GM18858 (cell line): ENCODE measurements around the gene MED22.
"Not testable (repeated sequence)": the region's sequence is repeated elsewhere in the genome, so short reads cannot be mapped to it uniquely, and the experiment has no call there.

ENCODE experiments used
- ATAC-seq: cut with Tn5 transposase; IDR thresholded peaks from one replicate; pipeline ENCODE4 v1.9.1; 2021; ENCODE audit not compliant: unreplicated experiment

MED22 gene

DNA sequence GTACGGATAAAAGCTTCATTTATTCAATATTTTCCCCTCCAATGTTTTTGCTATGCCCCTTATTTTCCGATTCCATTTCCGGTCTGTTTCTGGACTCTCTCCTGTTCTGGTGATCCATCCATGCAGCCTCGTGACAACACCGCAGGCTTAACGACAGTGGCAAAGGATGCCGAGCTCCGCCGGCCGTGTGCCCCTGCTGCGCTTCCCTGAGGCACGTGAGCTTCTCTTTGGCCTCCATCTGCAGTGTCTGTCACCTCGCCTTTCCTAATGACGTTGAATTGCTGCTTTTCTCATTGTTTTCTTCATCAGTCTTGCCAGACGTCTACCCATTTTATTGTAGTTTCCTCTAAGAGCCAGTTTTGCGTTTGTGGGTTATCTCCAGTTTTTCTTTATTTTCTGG lies 40.6 kb downstream of the MED22 start:
- no peak for ATAC-seq

DNA sequence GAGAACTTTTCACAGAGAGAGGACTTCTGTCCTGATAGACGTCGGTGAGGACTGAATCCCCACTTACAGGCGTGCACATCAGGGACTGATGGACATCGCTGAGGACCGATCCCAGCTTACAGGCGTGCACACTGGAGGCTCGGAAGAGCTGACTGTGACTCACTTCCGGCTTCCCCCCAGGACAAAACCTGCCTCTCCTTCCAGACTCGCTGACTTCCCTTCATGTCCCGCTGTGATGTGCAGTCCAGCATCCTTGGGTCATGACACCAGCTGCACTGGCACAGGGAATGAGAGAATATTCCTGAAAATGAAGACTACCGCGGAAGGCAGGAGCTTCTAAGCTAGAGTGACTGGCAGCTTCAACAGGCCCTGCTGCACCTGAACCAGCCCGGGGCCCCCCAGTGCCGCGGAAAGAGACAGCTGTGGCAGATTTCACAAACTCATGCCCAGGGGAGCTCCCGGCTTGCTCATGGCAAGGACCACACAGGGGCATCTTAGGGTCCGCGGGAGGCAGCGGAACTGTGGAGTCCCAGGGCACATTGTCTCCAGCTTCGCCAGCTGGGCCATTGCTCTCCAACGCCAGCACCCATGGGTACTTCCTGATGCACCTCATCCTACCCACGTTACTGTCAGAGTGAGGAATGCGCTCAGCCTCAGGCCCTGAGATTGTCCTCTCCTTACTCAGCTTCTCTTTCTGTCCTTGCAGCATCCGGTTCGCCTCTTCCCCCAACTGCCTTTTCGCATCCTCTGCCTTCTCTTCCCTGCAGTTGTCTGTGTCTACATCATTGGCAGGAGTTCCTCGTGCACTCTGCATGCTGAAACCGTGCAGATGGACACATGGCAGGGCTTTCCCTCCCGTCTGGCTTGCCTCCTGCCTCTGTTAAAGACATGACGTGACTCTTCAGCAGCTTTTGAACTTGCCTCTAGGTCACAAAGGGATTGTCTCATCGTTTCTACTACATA lies 41.4 kb downstream of the MED22 start:
- ATAC-seq = no peak

GRCh38 chr9:133305731-133306130 lies 42.2 kb downstream of the MED22 start:
- ATAC-seq = no peak

- no peak for ATAC-seq
Observed at GRCh38 chr9:133304477-133305377, 43.2 kb downstream of the MED22 start.

GRCh38 chr9:133304158-133304470 lies 43.8 kb downstream of the MED22 start:
- no peak for ATAC-seq

DNA sequence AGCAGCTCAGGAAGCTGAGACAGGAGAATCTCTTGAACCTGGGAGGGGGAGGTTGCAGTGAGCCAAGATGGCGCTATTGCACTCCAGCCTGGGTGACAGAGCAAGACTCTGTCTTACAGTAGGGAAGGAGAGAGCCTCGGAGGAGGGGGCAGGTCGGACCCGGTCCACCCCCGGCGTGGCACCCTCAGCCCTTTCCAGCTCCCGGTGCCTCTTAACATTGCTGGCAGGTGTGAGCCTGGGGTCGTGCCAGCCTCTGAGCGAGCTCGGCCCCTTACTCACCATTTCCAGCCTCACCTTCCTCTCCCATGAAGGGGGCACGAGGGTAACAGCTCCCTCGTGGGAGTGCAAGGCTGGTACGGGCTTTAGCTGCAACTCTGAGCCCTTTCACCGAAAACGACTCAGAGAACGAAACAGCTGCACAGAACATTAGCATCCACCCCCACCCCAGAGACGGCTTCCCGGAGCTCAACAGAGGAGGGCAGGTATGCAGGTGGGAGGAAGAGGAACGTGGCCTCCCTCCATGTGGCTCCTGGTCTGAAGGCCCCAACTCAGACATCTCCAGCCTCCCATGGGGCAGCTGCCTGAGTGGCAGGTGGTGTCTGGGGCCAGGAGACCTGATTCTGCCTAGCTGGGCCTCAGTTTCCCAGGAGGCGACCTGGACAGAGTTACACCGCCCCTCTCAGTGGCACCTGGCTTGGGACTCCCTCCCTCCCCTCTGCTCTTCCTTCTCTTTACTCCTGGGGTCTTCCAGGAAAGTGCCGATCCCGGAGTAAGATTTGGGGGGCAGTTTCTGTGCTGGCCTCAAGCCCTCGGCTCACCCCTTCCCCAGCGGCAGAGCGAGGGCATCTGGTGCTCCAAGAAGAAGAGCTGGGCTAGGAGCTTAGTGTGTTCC lies 44.4 kb downstream of the MED22 start:
- ATAC-seq = no peak

DNA sequence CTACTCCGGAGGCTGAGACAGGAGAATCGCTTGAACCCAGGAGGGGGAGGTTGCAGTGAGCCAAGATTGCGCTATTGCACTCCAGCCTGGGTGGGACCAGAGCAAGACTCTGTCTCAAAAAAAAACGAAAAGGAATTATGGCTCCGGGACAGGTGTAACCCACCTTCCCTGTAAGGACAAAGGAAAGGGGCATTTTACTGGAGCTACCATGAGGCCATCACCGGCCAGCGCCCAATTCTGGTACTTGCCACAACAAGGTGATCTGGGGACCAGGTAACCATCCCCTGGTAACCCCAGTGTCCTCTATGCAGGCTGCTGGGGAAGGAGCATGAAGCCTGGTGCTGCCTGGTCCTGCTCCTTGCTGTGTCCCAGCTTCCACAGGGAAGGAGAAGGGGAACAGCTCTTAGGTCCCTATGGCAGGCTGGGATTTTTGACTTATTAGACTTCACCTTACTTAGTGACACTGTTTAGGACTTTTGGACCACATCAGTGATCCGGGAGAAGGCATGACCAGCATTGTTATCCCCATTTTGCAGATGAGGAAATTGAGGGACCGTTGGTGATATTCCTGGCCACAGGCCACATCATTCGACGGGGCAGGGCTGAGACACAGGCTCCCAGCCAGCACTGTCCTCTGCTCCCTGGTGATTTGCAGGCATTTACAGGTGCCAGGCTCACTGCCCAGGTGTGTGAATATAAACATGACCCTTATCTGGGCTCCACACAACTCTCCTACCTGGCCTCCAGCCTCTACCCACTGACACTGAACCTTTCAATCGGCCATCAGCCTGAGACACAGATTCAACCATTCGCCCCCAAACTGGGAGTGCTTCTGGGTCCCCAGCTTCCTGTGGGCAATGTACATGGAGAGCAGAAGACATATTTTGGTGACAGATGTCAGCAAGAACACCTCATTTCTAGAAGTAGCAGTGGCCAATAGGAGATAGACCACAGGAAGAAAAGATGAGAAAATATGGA lies 46.4 kb downstream of the MED22 start:
- no peak for ATAC-seq

DNA sequence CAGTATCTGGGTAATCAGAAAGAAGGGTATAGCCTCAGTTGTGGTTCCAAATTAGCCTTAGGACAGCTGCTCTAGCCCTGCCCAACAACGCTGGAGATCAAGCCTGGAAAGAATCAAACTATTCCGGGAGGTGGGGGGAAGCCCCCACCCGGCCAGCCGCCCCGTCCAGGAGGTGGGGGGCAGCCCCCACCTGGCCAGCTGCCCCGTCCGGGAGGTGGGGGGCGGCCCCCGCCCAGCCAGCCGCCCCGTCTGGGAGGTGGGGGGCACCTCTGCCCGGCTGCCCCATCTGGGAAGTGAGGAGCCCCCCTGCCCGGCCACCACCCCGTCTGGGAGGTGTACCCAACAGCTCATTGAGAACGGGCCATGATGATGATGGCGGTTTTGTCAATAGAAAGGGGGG lies 47.9 kb downstream of the MED22 start:
- not testable (repeated sequence) for ATAC-seq

GRCh38 chr9:133294257-133294656 lies 53.7 kb downstream of the MED22 start:
- ATAC-seq = no peak

- ATAC-seq = no peak
Observed at GRCh38 chr9:133290751-133291302, 57.1 kb downstream of the MED22 start.
